Activated T-helper 17 cell treated with anti-CD3 and anti-CD28 coated beads, Interleukin-2, amount 50 U/mL, for 72 hours (primary cell): ENCODE measurements around the gene FZD7. TPM values are rescaled to one million over a fixed set of nuclear protein-coding genes. Genes with fewer than 3 reads are reported as not detected.

Source experiments
- ATAC-seq: fragments of 150-1000 bp; cut with Tn5 transposase; replicated peaks from 2 replicates; pipeline ENCODE4 v1.10.0; 2021; ENCODE audit warnings: mild to moderate bottlenecking, moderate library complexity
- H3K27ac Mint-ChIP-seq: one replicate; pipeline ENCODE4 v1.8.0; 2022; ENCODE audit warnings: mixed read lengths
- H3K27me3 Mint-ChIP-seq: one replicate; pipeline ENCODE4 v1.8.0; 2022; ENCODE audit warnings: mixed read lengths
- H3K36me3 Mint-ChIP-seq: one replicate; pipeline ENCODE4 v1.8.0; 2022; ENCODE audit warnings: low read depth, mild to moderate bottlenecking, mixed read lengths
- H3K4me1 Mint-ChIP-seq: one replicate; pipeline ENCODE4 v1.8.0; 2022; ENCODE audit warnings: mixed read lengths
- H3K4me3 Mint-ChIP-seq: one replicate; pipeline ENCODE4 v1.8.0; 2022; ENCODE audit warnings: mild to moderate bottlenecking, mixed read lengths
- H3K9me3 Mint-ChIP-seq: one replicate; pipeline ENCODE4 v1.8.0; 2022; ENCODE audit warnings: mixed read lengths
- total RNA-seq, 2 donors: library from RNA; stranded (reverse); gene quantifications; one replicate each; pipeline ENCODE4 v1.2.3, GENCODE V29; 2022

FZD7 gene
- total RNA-seq, 2 donors from 2014 or later: 0.06 to 1.6 TPM

DNA sequence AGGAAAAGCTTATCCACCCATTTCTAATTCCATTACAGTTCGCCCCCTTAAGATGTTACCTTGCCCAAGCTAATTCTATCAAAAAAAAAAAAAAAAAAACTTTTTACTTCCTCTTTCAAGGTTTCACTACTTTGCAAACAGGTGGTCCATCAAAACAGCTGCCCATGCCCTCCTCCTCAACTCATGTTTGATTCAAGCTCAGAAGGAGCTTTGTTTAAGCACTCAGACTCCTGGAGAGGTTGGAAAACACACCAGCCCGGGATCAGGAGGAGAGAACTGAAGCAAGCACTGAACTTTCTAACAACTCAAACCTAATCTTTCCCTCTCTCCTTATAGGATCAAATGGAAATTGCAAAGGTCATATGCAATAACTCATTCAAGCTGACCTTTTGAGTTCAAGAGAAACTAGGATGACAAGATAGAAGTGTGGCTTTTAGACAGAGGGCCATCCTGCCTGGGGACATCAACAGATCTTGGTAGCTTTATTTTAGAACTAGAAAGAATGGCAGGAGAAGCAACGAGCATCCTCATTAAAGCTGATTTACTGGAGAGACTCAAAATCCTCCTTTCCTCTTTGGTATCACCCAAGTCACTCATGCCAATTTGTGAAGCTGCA lies 28.3 kb upstream of the FZD7 start:
- ATAC-seq: no peak
- H3K4me3 Mint-ChIP-seq: no peak overlapping the region
- H3K27ac Mint-ChIP-seq: no peak overlapping the region
- peaks cover 19% of the 10 kb centered on the region for H3K27me3 Mint-ChIP-seq
- no peaks in the 10 kb centered on the region for H3K9me3 Mint-ChIP-seq
- no peaks in the 10 kb centered on the region for H3K36me3 Mint-ChIP-seq
- H3K4me1 Mint-ChIP-seq: no peaks in the 10 kb centered on the region

DNA sequence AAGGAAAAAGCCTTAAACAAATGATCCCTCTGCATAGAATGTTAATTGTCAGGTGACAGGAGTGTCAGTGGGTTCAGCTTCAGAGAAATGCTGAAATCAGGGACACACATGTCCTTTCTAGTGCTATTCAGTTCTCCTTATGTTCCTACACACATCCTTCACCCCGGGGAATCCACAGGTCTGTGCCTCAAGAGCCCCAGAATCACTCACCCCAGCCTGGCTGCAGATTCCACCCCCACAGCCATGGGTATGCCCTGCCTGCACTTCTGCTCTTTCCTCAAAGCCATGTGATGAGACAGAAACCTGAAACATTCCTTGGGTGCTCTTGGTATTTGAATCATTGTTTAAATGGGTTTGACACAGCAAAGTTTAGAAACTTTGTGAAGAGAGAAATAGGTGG lies 27.4 kb upstream of the FZD7 start:
- Mint-ChIP-seq H3K36me3 (no peaks in the 10 kb centered on the region), H3K4me1 (no peaks in the 10 kb centered on the region), H3K9me3 (no peaks in the 10 kb centered on the region), H3K27me3 (peaks cover 22% of the 10 kb centered on the region), H3K4me3 (no peak overlapping the region), H3K27ac (no peak overlapping the region)
- no peak for ATAC-seq

DNA sequence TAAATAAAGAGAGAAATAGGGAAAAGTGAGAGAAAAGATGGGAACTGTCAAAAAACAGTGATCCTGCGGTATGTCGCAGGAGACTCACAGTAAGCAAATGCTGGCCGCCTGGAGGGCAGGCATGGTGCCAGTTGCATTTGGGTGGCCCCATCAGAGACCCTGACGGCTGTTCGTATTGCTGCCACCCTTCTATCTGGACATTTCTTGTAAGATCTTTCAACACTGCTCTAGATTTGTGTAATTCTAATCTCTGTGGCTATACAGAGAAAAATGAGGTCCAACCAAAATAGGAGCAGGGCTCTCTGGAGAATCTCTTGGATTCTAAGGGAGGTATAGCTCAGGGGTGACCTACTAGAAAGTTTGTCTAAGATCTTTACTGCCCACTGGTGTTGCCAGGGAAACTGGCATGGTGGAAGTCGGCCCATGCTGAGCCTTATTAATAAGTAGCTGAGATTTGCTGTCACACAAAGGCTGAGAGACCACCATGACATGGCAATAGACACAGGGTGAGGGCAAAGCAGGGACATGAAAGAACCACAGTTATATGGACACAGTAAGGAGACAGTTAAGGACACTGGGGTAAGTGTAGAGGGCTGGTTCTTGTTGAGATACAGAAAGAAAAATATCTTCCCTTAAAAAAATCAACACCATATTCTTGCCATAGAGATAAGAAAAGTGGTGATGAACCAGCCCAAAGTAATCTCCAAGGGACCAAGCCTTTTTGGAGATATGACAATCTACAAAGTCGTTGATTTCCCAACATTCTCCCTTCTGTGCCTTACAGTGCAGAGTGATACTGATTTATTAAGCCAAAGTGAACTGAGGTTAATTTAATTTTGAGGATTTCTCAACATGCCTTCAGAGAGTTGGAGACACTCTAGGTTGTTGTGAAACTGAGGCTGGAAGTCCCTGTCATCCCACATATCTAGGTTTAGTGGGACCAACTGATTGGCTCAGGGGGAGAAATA lies 26.4 kb upstream of the FZD7 start:
- Mint-ChIP-seq H3K4me1 (no peaks in the 10 kb centered on the region), H3K27ac (no peak overlapping the region), H3K4me3 (no peak overlapping the region), H3K9me3 (no peaks in the 10 kb centered on the region), H3K27me3 (peaks cover 27% of the 10 kb centered on the region), H3K36me3 (no peaks in the 10 kb centered on the region)
- no peak for ATAC-seq

DNA sequence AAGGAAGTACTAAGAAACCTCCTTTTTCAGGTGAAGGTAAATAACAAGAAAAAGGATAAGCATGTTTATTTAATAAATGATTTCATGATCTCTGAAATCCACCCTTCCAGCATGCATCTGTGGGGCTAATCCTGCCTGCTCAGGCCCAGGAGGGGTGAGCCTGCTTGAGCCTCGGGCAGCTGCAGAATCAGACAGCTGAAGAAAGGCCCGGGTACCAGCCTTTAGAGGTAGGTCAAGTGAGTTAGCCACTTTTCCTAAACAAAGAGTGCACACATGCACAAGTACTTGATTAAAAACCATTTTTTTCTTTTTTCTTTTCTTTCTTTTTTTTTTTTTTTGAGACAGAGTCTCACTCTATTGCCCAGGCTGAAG lies 25.7 kb upstream of the FZD7 start:
- Mint-ChIP-seq H3K4me1 (no peaks in the 10 kb centered on the region), H3K4me3 (no peak overlapping the region), H3K36me3 (no peaks in the 10 kb centered on the region), H3K27me3 (peaks cover 32% of the 10 kb centered on the region), H3K9me3 (no peaks in the 10 kb centered on the region), H3K27ac (no peak overlapping the region)
- no peak for ATAC-seq

DNA sequence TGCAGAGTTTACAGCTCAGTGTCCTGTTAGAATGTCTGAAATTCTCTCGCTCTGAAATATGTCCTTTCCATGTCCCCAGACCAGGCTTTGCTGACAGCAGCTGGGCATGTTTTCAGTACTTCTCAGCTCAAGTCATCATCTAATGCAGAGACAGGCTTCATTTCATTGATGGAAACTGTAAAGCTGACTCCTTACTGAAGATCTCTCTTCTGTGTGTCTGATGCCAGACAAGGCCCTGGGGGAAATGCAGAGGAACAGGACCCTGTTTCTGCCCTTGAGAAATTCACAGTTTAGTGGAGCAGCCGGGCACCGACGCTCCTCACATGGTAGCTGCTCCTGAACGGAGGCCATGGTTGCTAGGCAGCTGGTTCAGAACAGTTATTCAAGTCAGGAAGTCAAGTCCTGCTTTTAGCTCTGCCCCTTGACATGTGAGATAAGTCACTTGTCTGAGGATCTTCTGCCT lies 24.6 kb upstream of the FZD7 start:
- no peak for ATAC-seq
- Mint-ChIP-seq H3K9me3 (no peaks in the 10 kb centered on the region), H3K4me3 (no peak overlapping the region), H3K36me3 (no peaks in the 10 kb centered on the region), H3K27me3 (peaks cover 34% of the 10 kb centered on the region), H3K27ac (no peak overlapping the region), H3K4me1 (no peaks in the 10 kb centered on the region)

DNA sequence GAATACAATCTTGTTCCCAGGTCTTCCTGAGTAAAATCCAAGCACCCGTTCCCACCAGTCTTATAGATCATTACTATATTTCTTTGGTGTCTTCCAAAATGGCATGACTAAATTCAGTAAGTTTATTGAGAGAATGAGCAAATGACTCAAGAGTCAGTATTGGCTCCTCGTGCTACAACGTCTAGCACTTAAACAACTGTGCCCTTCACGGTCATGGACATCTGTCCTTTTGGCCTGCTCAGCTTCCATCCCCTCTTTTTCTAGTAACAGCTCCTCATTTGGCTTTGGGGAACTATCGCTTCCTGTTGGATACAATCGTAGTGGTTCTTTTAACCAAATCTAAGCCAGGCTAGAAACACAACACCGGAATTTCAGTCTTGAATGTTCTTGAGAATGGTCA lies 24.1 kb upstream of the FZD7 start:
- H3K27me3 Mint-ChIP-seq: peaks cover 35% of the 10 kb centered on the region
- H3K4me1 Mint-ChIP-seq: no peaks in the 10 kb centered on the region
- H3K27ac Mint-ChIP-seq: no peak overlapping the region
- no peaks in the 10 kb centered on the region for H3K9me3 Mint-ChIP-seq
- ATAC-seq: no peak
- no peaks in the 10 kb centered on the region for H3K36me3 Mint-ChIP-seq
- H3K4me3 Mint-ChIP-seq: no peak overlapping the region

DNA sequence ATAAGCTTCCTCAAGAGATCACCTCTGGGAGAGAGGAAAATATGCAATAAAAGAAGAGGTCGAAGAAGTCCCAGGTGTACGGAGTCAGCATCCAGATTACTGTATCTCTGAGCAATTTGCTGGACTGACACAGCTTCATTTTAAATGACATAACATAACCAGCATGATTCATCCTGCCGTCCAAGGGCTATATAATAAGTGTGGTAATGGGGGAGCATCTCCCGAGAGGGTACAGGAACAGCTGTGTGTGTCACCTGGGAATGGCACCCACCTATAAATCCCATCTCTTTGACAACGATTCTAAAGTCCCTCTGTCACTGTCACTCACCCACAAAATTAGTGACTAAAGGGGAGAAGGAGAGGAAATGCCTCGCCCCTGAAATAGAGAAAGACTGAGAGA lies 19.3 kb upstream of the FZD7 start:
- Mint-ChIP-seq H3K27me3 (peaks cover 38% of the 10 kb centered on the region), H3K36me3 (no peaks in the 10 kb centered on the region), H3K4me3 (no peak overlapping the region), H3K27ac (no peak overlapping the region), H3K9me3 (no peaks in the 10 kb centered on the region), H3K4me1 (no peaks in the 10 kb centered on the region)
- ATAC-seq: no peak

DNA sequence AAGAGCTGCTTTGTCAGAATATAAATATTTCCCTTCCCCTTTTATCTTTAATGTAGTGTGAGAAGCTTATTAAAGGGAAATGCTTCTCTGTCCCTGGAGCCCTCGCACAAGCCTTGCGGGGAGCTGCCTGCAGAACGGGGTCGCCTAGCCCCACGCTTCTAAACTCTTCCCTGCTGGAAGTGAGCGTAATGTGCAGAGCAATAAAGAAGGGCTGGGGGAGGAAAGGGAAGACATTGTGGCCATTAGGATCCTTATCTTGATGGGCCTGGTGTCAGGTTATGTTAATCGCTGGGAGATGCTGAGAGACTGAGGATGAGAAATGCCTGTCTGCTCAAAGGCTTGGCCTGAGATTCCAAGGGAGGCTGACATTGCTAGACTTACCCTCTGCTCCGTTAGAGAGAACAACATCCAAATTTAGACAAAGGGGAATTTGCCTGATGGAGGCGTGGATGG lies 18.9 kb upstream of the FZD7 start:
- no peaks in the 10 kb centered on the region for H3K36me3 Mint-ChIP-seq
- no peak overlapping the region for H3K27ac Mint-ChIP-seq
- ATAC-seq: no peak
- H3K4me3 Mint-ChIP-seq: no peak overlapping the region
- H3K4me1 Mint-ChIP-seq: no peaks in the 10 kb centered on the region
- H3K9me3 Mint-ChIP-seq: no peaks in the 10 kb centered on the region
- peaks cover 35% of the 10 kb centered on the region for H3K27me3 Mint-ChIP-seq

DNA sequence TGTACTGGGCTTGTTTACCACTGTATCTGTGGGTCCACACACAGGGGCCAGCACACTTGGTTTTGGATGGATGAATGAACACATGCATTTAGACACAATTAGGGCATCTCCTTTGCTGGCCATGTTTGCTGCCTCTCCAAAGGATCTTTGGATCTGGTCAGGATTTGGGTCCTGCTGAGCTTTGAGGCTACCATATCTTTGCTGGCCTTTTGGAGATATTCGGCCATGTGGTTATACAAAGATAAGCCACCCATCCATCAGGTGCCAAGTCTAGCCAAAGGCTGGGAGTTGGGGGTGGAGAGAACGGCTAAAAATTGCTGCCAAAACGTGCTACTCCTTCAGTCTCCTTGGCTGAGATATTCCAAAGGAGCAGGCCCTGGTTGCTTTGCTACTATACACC lies 18.2 kb upstream of the FZD7 start:
- Mint-ChIP-seq H3K27ac (no peak overlapping the region), H3K27me3 (peaks cover 28% of the 10 kb centered on the region), H3K9me3 (no peaks in the 10 kb centered on the region), H3K4me1 (no peaks in the 10 kb centered on the region), H3K36me3 (no peaks in the 10 kb centered on the region), H3K4me3 (no peak overlapping the region)
- no peak for ATAC-seq

DNA sequence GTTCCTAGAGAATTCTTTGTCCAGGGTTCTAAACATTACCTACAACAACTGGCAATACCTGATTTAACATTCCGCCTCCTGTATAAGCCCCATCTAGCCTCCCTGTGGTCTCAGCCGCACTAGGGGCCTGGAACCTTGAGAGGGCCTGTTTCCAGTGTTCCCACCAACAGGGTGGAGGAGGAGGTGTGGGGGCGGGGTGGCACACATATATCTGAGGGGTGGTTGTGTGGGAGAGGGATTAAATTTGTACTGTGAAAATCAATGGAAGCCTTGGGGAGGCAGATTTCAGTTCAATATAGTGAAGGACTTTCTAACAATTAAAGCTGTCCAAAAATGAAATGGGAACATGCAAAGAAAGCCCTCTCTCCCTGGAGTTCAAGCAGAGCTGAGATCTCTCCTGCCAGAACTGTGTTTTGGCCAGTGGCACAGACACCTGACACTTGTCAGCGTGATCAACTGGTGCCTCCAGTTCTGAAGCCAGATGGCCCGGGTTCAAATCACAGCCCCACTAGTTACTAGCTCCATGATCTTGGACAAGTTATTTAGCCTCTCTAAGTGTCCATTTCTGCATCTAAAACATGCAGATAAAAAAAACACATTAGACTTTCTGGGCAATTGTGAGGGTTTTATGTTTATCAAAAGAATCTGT lies 17.0 kb upstream of the FZD7 start:
- Mint-ChIP-seq H3K36me3 (no peaks in the 10 kb centered on the region), H3K4me1 (no peaks in the 10 kb centered on the region), H3K27ac (no peak overlapping the region), H3K27me3 (peaks cover 24% of the 10 kb centered on the region), H3K4me3 (no peak overlapping the region), H3K9me3 (no peaks in the 10 kb centered on the region)
- no peak for ATAC-seq

DNA sequence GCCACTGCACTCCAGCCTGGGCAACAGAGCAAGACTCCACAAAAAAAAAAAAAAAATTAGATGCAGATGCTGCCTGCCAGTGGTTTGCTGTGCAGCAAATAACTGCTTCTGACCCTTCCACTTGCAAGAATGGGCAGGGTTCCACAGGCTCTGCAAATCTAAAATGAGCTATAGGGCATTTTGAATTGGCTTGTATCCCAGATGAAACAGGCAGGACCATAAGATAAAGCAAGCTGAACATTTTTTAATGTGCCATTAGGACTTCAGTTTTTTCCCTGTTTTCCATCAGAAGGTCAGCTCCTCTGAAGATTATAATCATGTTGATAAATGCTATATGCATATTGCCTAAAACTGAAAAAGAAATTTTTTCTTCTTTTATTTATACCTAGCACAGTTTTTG lies 15.7 kb upstream of the FZD7 start:
- Mint-ChIP-seq H3K27ac (no peak overlapping the region), H3K27me3 (peaks cover 15% of the 10 kb centered on the region), H3K9me3 (no peaks in the 10 kb centered on the region), H3K4me1 (no peaks in the 10 kb centered on the region), H3K36me3 (no peaks in the 10 kb centered on the region), H3K4me3 (no peak overlapping the region)
- no peak for ATAC-seq

DNA sequence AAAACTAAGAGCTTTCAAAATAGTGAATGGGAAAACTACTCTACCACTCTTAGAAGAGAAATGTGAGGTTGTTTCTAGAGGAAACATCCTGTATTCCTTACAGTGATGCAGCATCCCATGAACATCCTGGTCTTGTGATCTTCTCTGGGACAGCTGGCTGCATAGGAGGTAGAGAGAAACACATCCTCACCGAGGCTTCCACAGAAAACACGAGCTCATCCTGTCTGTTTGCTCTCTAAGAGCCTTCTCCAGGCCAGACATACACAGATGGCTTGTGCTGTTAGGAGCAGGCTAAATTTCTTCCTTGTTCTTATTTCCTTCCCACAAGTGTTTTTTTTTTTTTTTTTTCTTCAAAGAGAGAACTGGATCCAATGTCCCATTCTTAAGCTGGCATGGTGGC lies 14.7 kb upstream of the FZD7 start:
- no peak overlapping the region for H3K27ac Mint-ChIP-seq
- no peak overlapping the region for H3K4me3 Mint-ChIP-seq
- peaks cover 18% of the 10 kb centered on the region for H3K27me3 Mint-ChIP-seq
- H3K36me3 Mint-ChIP-seq: no peaks in the 10 kb centered on the region
- ATAC-seq: no peak
- no peaks in the 10 kb centered on the region for H3K4me1 Mint-ChIP-seq
- H3K9me3 Mint-ChIP-seq: no peaks in the 10 kb centered on the region

DNA sequence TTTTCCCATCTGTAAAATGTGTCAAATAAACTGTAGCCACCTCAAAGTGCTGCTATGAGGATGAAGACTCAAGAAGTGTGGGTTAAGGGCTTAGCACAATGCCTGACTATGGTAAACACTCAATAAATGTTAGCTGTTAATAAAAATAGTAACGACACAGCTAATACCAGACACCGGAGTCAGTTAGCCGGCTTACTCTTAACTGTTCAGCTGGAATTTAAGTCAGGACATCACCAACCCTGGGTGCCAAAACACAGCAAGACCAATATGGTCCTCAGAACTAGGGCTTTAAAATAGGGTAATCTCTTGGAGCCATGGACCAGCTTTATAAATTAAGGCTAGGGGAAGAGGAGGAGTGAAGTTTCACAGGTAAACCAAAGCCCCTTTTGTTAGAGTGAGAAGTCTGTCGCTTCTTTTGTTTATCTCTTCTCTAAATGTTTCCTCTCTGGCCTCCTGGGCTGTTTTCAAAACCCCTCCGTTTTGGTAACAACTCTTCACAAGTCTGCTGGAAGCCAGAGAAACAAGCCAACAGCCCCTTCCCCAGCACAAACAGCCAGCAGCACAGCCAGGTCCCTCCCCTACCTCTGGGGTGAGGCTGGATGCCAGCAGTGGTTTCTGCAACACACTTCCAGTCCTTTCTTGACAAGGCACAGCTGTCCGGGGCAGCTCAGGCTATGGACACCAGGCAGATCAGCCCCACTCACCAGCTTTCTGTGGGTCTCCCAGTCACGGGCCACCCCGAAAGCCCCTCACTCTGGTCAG lies 13.8 kb upstream of the FZD7 start:
- no peaks in the 10 kb centered on the region for H3K36me3 Mint-ChIP-seq
- H3K27ac Mint-ChIP-seq: no peak overlapping the region
- no peak for ATAC-seq
- no peaks in the 10 kb centered on the region for H3K4me1 Mint-ChIP-seq
- peaks cover 12% of the 10 kb centered on the region for H3K27me3 Mint-ChIP-seq
- no peaks in the 10 kb centered on the region for H3K9me3 Mint-ChIP-seq
- no peak overlapping the region for H3K4me3 Mint-ChIP-seq

DNA sequence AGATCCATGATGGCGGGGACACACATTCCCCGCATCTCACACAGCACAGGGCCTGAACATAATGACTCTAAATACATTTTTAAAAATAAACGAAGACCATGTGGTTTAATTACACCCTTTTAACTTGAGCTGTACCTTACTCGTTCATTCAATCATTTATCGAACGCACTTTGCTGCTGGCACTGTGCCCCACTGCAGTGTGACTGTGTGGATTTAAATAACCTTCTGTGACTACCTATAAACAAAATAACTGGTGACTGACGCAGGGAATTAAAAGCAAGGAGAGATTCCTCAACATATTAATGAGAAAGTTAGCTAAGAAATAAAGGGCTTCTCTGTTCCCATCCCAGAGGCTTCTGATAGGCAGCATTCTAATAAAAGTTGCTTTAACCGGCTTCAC lies 10.9 kb upstream of the FZD7 start:
- no peaks in the 10 kb centered on the region for H3K9me3 Mint-ChIP-seq
- no peak overlapping the region for H3K27ac Mint-ChIP-seq

More for the DNA sequence above, 10.9 kb upstream of the FZD7 start:
- peaks cover 7% of the 10 kb centered on the region for H3K27me3 Mint-ChIP-seq
- no peaks in the 10 kb centered on the region for H3K36me3 Mint-ChIP-seq
- H3K4me3 Mint-ChIP-seq: no peak overlapping the region
- H3K4me1 Mint-ChIP-seq: no peaks in the 10 kb centered on the region
- ATAC-seq: no peak
